HG03460 (cell line): Measurements from ENCODE around the gene PLXNA4.

ENCODE experiments used
- ATAC-seq: cut with Tn5 transposase; IDR thresholded peaks from one replicate; pipeline ENCODE4 v1.9.1; 2021; ENCODE audit not compliant: unreplicated experiment

The PLXNA4 gene

DNA sequence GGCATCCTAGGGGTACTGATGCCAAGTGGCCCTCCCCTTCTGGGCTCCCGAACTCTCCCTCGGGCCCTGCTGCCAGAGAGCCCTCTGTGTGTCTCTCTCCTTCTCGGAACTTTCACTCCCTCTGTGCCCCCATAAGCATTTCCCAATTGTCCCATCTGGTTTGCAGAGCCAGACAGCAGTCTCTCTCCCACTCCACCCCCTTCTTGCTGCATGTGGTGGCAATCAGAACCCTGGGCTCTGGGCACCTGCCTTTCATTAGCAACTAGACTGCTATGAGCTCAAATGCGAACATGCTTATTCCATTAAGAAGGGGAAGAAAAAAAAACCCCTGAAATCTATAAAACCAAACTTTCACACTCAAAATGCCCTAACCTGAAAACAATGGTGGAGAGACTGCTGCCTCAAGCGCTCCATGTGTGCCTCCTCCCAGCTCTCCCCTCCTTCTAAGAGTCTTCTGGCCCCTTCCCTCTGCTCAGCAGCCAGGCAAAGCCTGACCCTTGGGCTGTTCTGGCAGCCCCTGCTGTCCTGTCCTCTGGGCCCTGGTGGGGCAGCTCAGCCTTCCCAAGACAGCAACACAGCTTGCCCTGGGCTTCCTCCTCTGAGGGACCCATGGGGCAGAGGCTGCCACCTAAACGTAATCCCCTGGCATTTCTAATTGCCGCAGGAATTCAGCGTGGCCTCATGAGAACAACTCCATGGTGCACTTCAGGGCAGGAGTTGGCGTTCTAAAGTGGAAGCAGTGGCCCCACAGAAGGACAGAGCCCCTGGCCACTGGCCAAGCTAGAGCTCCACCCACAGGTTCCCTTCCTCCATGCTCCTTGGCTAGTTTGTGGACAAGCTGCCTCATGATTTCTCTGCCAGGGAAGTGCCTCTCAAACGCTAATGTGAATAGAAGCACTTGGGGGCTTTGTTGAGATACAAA lies 415.4 kb downstream of the PLXNA4 start:
- ATAC-seq: no peak

DNA sequence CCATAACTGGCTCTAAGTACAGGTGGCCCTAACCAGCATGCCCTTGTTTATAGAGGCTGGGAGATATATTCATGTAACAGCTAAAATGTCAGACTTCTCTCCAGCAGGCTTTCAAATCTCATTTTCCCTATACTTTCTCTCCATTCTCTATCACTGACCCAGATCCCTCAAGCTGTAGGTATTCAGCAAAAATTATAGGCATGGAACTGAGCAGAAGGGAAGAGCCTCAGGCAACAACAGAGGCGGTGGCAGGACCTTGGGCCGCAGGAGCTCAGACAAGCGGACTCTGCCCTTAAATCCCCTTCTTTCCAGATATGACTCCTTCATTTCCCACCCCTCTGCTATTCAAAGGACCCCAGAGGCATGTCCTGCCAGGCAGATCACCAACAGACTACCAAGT lies 417.4 kb downstream of the PLXNA4 start:
- ATAC-seq: no peak

- ATAC-seq: no peak
Measured at GRCh38 chr7:132158166-132158565, 418.1 kb downstream of the PLXNA4 start.

DNA sequence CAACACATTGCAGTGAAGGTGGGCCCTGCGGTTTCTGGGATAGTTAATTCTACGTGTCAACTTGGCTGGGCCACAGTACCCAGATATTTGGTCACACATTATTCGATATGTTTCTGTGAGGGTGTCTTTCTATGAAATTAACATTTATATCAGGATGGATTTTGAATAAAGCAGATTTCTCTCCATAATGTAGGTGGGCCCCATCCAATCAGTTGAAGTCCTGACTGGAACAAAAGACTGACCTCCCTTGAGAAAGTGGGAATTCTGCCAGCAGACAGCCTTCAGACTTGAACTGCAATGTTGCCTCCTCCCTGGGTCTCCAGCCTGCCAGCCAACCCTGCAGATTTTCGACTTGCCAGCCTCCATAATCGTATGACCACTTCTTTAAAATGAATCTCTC lies 420.6 kb downstream of the PLXNA4 start:
- ATAC-seq: no peak

DNA sequence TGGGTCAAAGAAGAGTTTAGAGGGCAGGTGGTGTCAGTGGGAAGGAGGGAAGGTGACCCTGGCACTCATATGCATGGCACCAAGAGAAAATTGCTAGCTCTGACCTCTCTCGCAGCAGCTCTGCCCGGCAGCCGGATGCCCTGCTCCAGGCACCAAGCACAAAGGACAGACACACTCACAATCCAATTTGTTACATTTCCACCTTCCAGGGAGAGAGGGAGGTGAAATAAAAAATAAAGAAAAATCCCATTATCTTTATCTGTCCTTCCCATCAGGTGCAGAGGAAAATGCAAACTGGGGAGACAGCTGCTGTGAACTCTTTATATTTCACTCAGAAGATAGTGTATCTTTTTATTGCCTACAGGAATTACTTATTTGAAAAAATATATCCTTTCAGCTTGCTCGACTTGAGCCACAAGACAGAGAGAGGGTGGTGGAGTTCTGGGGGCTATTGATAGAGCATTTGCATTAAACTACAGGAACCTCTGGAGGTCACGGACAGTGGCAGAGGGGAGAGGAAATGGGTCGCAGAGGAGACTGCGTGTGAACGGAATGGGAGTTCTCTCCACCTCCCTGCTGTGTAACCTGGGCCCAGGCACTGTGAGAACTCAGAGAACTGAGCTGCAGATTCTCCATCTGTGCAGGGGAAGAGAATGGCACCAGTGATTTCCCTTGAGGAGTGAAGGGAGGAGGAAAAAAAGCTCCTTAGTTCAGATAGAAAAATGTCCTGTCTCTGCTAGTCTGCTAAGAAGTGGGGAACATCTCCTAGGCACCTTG lies 421.4 kb downstream of the PLXNA4 start:
- no peak for ATAC-seq

DNA sequence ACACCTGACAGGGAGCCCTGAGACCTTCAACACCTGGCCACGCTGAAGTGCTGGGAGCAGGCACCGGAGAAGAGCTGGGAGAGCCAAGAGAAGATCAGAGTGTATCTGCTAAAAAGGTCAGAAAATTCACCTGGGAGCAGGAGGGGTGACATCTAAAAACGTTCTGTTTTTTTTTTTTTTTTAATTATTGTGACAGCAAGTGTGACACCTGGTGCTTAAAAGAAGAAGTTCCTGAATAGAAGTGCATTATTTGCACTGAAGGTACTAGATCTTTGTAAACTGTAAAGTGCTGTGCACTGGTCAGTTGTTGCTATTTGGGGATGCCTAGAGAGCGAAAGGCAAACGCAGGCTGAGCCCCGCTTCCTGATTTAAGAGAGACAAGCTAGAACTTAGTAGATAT lies 422.0 kb downstream of the PLXNA4 start:
- no peak for ATAC-seq

DNA sequence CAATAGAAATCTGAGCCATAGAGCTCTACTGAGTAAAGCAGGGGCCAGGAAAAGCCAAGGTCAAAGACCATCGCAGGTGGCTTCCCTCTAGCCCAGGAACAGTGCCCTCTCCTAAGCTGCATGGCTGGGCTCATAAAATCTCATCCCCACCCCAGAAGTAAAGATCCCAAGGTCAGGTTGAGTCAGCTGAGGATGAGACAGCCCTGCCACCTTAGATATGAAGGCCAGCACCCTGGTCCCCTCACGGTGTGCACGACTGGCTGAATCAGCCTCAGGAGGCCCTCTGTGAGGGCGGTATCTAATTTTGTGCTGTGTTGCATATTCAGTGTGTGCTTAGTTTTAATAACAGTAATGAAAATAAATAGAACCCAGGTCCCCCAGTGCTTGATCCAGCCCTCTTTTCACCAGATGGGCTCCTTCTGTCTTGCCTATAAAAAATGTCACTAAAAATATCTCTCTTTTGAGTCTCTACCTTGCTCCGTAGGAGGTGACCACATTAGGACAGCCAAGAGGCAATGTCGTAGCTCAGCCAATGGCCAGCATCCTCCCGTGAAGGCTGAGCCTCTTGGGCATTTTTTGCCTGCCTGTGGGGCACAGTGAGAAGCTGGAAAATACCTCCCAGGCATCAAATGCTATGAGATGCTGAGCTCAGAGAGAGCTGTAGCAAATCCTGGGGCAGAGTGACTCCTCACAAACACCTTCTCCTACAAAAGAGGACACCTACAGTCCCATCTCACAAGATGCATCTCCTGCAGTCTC lies 424.0 kb downstream of the PLXNA4 start:
- ATAC-seq: no peak

- no peak for ATAC-seq
Measured at GRCh38 chr7:132150711-132151110, 425.6 kb downstream of the PLXNA4 start.

DNA sequence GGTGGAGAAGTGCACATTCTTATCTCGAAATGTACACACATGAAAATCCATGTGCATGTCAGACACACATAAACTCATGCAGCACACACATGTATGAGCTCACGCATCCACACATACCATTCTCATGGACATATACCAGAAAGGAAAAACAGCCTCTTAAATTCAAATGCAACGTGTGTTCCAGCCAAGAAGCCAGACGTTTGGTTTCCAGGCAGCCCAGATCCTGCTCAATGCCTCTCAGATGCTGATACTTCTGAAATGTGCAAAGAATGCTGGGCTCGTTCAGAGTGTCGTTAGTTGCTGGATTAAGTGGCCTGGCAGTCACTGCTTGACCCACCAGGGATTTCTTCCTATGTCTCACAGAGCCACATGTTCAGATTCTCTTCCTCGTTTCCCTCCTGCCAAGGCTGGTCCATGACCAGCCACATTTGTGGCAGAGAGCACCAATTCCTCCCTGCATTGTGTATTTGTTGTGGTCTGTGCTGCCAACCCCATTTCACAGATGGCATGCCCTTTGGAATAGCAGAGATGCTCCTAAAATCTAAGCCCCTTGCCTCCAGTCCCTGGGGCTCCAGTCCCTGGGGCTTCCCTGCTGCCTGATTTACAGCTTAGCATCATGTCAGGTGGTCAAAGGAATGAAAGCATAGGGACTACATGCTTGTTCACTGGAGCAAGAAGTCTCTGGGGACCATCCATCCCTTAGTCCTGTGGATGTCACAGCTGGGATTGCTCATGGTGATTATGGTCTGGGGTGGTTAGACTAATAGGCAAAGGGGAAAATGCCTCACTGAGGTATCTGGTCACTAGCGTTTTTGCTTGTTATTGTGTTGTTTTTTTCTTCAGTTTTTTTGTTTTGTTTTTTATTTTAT lies 426.6 kb downstream of the PLXNA4 start:
- no peak for ATAC-seq

GRCh38 chr7:132148876-132149275 lies 427.4 kb downstream of the PLXNA4 start:
- no peak for ATAC-seq

DNA sequence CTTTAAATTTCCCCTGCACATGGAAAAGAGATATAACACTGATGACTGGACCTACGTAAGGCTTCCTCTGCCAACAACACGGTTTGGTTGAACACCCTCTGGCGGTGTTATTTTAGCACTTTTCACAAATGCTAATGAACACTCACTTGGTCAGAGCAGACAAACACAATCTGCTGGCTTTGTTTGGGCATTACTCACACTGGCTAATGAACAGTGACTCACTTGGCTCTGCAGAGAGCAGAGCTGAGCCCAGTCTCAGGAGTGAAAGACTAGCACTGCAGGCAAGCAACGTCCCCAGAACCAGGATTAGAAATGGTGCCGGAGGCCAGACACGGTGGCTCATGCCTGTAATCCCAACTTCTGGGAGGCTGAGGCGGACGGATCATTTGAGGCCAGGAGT lies 430.8 kb downstream of the PLXNA4 start:
- ATAC-seq: no peak

DNA sequence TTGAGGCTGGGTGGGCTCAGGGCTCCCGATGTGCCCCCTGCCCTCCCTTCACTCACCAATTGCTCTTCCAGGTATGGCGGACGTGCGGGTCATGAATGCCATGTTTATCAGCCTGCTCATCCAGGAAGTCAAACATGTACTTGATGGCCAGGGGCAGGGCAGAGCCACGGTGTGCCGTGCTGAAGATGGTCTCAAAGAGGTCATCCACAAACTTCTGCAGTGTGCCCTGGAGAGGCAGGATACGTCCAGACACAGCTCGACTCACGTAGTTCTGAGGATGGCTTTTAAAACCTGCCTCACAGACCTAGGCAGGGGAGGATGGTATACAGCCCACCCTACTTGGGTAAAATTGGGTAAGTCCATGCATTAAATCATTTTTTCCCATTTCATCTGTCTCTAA lies 431.2 kb downstream of the PLXNA4 start:
- ATAC-seq: no peak

GRCh38 chr7:132142006-132142405 lies 434.3 kb downstream of the PLXNA4 start:
- no peak for ATAC-seq

DNA sequence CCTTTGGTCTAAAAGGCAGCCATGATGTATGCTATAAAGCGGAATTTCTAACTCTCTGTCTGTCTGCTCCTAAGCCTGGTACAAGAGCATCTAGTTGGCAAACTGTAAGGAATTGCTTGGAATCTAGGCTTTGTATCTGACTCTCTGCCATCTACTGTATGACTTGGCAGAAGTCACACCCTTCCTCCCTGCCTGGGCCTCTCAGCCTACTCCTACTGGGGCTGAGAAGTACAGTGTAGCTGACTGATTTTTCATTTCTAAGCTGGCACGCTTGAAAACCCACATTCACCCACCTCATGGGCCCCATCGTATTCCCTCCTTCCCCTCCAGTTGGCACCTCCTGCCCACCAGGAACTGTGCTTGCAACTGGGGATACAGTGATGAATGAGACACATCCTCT lies 435.2 kb downstream of the PLXNA4 start:
- ATAC-seq: no peak

GRCh38 chr7:132140341-132140740 lies 435.9 kb downstream of the PLXNA4 start:
- ATAC-seq: no peak

DNA sequence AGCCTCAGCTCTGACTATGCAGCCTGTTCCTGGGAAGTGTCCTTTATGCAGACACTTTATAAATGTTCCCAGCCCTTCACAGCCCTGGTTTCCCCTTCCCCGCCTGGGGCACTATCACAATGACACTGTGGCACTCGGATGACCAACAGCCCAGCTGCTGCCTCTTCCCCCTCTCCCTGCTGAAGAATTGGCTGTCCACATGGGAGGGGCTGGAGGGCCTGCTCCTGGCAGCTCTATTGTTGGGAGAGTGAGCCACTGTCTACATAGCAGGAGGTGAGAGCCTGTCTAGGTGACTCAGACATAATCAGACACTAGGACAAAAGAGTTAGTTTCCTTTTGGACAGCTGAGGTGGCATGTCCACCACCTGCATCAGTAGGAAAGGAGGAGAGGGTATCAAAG lies 437.5 kb downstream of the PLXNA4 start:
- ATAC-seq: no peak

- ATAC-seq: no peak
Measured at GRCh38 chr7:132137681-132138080, 438.6 kb downstream of the PLXNA4 start.

- no peak for ATAC-seq
Measured at GRCh38 chr7:132135746-132136385, 440.4 kb downstream of the PLXNA4 start.

DNA sequence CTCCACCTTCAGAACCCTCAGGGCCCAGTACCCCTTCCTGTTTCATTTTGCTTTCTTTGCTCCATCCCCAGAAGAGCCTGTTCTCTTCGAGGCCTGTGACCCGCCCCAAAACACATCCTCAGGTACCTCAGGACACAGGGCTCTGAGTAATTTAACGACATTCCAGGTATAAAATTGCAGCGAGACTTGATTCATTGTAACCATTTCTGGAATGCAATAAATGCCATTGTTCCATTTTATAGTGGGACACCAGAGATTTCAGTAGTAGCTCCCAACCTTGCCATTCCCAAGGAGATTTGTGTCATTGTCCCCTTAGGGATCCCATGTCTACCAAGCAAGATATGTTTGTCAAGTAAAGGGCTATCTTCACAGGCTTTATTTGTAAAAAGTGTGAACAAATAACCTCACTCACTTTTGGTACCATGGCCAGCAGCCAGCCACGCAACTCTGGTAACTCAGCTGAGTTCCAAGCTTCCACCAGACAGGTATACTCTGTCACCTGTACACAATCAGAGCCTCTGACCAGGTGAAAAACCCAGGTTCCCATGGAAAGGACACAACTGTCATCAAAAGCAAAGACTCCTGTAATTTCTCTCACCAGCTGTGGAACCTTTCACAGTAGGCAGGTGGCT lies 441.3 kb downstream of the PLXNA4 start:
- ATAC-seq: no peak

DNA sequence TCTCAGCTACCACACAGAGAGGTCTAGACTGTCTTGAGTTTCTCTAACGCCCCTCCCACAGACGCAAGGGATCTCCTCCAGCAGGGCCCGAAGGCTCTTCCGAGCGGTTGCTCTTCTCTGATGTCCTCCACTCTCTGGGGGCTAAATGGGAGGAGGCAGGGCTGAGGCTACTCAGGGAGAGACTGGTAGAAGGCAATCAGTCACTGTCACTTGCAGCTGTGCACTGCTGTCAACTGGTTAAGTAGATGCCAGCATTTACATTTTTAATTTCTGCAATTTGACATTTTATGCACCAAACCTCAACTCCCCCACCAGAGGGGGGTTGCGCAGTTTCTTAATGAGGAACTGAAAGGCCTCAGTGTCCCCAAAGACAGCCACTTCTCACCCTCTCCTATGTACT lies 442.8 kb downstream of the PLXNA4 start:
- ATAC-seq: no peak
